ENCODE results near the gene PLA2G2C.

Gene PLA2G2C

GRCh38 chr1:20183616-20184271, 2.6 kb downstream of the PLA2G2C start:
- no peak for DNase-seq (ENCODE audit: low spot score)

- DNase-seq (ENCODE audit: low spot score): no peak
Measured at GRCh38 chr1:20183035-20183434, 3.3 kb downstream of the PLA2G2C start.

GRCh38 chr1:20182415-20182814, 3.9 kb downstream of the PLA2G2C start:
- DNase-seq (ENCODE audit: low spot score): no peak

GRCh38 chr1:20180844-20181207, 5.5 kb downstream of the PLA2G2C start:
- DNase-seq (ENCODE audit: low spot score): no peak

- no peak for DNase-seq (ENCODE audit: low spot score)
Measured at GRCh38 chr1:20180129-20180843, 6.0 kb downstream of the PLA2G2C start.

- no peak for DNase-seq (ENCODE audit: low spot score)
Measured at GRCh38 chr1:20179371-20180128, 6.8 kb downstream of the PLA2G2C start.

- no peak for DNase-seq (ENCODE audit: low spot score)
Measured at GRCh38 chr1:20178634-20179370, 7.5 kb downstream of the PLA2G2C start.

GRCh38 chr1:20174937-20175666, 11.2 kb downstream of the PLA2G2C start:
- DNase-seq (ENCODE audit: low spot score): peak; percentile 27

- no peak for DNase-seq (ENCODE audit: low spot score)
Measured at GRCh38 chr1:20172033-20172590, 14.2 kb downstream of the PLA2G2C start.

GRCh38 chr1:20169932-20170331, 16.4 kb downstream of the PLA2G2C start:
- DNase-seq (ENCODE audit: low spot score): no peak

- DNase-seq (ENCODE audit: low spot score): no peak
Measured at GRCh38 chr1:20168564-20169491, 17.5 kb downstream of the PLA2G2C start.

- DNase-seq (ENCODE audit: low spot score): no peak
Measured at GRCh38 chr1:20167126-20167525, 19.2 kb downstream of the PLA2G2C start.

- no peak for DNase-seq (ENCODE audit: low spot score)
Measured at GRCh38 chr1:20166051-20166450, 20.3 kb downstream of the PLA2G2C start.

GRCh38 chr1:20165522-20165951, 20.8 kb downstream of the PLA2G2C start:
- no peak for DNase-seq (ENCODE audit: low spot score)

GRCh38 chr1:20164694-20165202, 21.6 kb downstream of the PLA2G2C start:
- DNase-seq (ENCODE audit: low spot score): no peak

GRCh38 chr1:20160034-20160433, 26.3 kb downstream of the PLA2G2C start:
- DNase-seq (ENCODE audit: low spot score): no peak

GRCh38 chr1:20158358-20159070, 27.8 kb downstream of the PLA2G2C start:
- no peak for DNase-seq (ENCODE audit: low spot score)

GRCh38 chr1:20154301-20154831, 32.0 kb downstream of the PLA2G2C start:
- no peak for DNase-seq (ENCODE audit: low spot score)

GRCh38 chr1:20153000-20153418, 33.3 kb downstream of the PLA2G2C start:
- peak; percentile 55 for DNase-seq (ENCODE audit: low spot score)
